CD4-positive, alpha-beta T cell treated with Interleukin-15 for 1 hour (primary cell): ENCODE measurements around the gene TPST1.

Source experiments
- DNase-seq: peaks from one replicate; pipeline ENCODE4 v3.0.0-alpha.2; 2020

The TPST1 gene

DNA sequence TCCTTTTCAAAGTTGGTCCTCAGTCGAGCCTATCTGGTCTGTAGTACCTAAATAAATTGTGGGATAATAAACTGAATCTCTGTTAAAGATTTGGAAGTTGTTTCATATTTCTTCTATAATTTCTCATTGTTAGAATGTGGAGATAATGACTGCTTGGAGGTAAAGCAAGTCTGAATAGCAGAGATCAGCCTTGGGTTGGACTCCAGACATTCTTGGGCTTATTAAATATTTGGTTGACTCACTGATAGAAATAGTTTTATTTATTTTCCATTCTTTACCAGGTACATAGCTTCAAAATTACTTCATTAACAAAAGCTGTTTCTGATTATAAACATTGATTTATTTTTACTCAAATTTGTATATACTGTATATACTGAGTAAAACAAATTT lies 34.3 kb downstream of the TPST1 start:
- no peak for DNase-seq

DNA sequence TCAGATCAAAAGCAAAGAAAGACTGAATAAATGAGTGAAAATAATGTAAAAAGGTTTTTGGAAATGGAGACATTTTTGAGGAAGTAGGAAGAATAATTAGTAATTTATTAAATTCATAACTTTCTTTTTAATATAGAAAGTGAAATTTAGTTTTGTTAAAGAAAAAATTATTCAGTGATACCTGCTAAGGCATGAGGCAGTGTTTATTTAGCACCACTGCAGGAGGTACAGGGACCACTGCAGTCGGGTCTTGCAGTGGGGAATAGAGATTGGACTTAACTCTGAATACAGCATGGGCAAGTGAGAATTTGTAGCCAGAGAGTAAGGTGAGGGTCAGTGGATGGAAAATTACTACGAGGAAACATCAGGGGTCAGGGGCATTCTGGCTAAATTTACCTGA lies 39.9 kb downstream of the TPST1 start:
- DNase-seq = no peak

DNA sequence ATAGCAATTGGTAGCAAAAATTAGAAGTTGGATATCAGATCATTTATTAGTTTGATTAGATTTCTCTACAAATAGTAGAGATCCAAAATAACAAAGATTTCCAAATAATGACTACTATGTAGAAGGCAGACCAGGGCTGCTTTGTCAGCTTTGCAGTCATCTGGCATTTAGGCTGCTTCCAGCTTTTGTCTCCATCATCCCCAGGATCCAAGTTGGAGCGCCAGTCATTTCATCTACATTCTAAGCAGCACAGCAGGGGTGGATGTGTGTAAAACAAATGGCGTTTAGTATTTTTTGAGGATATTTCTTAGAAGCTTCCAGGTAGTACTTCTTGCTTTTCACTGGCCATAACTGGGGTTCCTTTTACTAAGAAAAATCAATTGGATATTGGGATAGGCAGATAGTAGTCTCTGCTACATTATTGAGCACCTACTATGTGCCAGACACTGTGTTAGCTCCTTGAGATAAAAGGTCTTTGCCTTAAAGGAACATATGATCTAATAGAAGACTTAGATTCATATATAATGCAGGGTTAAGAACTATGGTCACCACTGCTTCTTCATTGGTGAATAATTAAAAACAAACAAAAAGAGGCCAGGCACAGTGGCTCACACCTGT lies 41.5 kb downstream of the TPST1 start:
- DNase-seq = no peak

DNA sequence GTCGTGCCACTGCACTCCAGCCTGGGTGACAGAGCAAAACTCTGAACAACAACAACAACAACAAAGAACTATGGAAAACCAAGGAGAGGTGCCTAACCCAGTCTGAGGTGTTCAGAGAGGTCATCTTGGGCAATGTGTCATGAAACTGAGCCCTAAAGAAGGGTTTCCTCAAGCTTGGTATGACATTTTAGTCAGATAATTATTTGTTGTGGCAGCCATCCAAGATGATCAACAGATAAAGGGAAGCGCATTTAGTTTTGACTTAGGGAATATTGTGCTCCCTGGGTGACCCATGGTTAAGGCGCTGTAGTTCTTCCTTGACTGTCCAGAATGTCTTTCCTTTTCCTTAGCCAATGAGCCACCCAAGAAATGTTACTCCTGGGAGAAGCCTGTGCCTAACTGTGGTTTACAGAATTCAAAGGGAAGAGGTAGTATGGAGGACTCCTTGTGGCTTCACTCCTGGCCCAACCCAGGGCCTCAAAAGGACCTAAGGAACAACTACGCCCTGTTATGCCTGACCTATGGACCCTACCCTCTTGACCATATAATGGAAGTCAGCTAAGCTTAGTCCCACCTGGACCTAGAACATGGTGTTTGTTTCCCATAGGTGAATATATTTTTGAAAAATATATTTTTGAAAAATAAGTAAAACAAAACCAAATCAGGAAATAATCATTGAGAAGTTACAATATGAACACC lies 42.4 kb downstream of the TPST1 start:
- no peak for DNase-seq

DNA sequence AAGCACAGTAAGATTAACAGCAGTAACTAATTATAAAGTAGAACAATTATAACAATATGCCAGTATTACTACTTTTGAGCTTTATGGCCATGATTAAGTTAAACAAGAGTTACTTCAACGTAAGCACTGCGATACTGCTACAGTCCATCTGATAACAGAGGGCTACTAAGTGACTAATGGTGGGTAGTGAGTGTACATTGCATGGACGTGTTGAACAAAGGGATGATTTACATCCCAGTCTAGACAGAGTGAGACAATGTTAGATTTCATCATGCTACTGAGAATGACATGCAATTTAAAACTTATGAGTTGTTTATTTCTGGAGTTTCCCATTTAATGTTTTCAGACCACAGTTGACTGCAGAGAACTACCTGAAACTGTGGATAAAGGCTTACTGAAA lies 45.6 kb downstream of the TPST1 start:
- DNase-seq = no peak

DNA sequence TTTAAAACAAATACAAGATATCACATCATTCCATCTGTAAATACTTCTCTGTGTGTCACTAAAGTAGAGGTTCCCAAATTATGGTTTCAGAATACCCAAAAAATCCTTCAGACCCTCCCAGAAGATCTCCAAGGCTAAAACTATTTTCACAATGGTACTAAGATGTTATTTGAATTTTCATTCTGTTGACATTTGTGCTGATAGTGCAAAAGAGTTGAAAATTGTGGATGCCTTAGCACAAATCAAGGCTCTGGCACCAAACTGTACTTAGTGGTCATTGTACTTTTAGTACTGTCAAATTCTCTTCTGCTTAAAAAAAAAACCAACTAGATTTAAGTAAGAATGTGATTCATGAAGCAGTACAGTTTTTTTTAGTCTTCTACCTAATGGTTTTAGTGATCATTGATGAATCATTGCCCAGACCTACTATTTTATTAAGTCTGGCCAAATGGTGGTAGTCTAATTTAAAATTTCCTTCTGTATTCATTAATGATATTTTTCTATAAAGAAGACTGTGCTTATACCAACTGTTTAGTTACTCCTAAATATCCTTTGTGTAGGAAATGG lies 50.5 kb downstream of the TPST1 start:
- DNase-seq = no peak

DNA sequence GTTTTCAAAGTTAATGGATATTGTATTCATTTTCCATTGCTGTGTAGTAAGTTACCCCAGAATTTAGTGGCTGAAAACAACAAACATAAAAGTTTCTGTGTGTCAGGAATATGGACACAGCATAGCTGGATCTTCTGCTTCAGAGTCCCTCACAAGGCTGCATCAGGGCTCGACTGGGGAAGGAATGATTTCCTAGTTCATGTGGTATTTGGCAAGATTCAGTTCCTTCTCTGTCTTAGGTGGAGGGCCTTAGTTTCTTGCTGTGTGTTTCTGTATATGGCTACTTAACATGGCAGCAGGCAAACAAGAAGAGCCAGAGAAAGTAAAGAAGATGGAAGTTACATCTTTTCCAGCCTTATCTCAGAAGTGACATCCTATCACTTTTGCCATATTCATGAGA lies 51.1 kb downstream of the TPST1 start:
- DNase-seq = no peak

DNA sequence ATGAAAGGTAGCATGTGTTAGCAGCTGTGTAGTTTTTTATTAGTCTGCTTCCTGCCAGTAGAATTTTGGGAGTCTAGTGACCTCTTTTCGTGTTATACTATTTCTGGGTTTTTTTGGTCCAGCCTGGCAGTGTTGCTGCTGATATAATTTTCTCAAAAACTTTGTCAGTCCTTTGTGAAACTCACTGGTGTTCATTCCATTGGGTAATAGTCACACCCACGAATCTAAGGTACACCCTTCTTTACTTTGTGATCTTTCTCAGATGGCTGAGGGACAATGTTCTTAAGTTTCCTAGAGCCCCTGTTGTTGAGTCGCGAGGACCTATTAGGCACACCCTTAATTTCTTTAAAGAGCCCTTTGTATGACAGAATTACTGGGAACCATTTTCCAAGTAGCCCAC lies 52.3 kb downstream of the TPST1 start:
- DNase-seq = no peak

DNA sequence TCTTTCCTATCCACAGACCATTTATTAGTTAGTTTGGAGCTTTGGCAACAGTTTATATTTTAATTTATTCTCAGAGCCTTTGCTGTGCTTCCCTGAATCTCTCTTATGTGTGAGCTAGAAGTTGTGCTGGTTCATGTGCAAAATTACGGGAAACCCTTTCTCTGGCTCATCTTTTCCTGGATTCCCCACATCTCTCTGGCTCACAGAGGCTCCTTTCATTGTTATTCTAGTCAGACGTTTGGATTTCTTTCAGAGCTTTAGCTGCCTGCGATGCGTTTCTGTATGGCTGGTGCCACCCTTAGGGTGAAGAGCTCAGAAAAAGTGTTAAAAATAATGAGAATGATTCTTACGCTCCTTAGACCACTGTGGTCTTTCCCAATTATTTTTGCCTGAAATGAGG lies 53.3 kb downstream of the TPST1 start:
- no peak for DNase-seq

DNA sequence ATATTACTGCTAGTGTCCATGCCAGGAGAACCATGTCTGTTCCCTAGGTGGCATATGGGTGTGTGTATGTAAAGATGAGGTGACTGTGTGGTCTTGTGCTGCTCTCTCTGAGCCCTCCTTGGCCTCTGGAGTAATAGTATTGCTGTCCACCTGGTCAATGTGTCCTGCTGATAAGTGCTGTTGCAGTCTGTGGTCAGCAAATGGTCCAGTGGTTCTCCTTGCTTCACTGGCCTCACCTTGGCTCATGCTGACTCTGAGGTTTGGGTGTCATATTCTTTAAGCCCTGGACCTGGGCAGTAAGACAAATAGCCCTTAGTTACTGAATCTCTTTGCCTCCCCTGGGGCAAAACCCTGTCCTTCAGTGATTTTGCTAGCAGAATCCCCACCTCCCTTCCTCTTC lies 56.8 kb downstream of the TPST1 start:
- no peak for DNase-seq

DNA sequence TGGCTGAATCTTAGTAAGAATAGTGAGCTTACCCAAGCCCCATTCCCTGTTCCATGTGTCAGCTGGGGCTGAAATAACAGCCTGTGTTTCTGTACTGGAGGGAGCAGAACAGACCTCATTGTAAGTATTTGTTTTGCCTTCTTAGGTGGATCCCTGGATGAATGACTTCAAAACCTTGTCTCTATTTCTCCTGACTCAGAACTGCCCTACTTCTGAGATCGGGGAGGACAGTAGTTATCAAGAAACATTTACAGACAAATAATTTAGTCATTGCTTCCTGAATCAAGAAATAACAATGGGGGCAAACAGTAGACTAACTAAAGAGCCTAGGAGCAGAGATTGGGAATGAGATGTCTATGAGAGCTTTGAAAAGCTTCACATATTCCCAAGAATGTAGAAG lies 58.8 kb downstream of the TPST1 start:
- DNase-seq = no peak

DNA sequence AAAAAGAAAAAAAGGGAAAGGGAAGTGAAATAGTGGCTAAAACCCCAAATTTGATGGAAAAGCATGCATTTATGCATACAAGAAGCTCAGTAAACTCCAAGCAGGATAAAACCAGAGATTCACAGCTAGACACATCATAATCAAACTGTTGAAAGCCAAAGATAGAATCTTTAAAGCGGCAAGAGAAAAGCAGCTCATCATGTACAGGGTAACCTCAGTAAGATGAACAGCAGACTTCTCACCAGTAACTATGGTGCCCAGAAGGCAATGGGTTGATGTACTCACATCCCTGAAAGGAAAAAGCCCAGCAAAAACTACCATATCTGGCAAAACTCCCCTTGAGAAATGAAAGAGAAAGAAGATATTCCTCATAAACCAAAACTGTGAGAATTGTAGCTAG lies 60.4 kb downstream of the TPST1 start:
- DNase-seq = no peak

DNA sequence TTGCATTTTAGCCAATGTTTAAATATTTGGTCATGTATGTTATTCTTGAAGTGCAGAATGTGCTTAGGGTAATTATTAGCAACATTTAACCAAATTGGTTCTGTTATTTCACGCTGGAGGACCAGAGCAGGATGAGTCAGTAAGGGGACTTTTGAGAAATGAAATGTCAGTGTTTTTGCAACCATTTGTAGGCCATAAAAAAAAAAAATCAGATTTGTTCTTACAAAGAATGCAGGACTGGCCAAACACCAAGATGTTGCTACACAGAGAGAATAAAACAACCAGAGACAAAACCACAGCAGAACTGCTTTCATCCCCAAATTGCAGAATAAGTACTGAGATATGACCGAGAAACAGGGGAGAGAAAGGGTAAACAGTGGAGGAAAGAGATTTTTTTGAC lies 62.1 kb downstream of the TPST1 start:
- DNase-seq = no peak

DNA sequence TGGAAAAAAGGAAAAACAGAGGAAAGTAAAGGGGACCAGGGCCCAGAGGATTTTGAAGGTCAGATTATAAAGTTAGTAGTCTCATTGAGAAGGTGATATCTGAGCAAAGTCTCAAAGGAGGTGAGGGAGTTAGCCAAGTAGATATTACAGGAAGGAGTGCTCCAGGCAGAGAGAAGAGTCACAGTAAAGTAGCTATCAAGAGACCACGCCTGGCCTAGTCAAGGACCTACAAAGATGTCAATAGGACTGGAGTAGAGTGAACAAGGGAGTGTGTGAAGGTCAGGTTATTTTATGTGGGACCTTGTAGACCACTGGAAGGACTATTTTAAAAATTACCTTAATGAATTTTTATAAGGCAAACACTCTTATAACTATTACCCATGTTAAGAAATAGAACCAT lies 64.8 kb downstream of the TPST1 start:
- DNase-seq = no peak

DNA sequence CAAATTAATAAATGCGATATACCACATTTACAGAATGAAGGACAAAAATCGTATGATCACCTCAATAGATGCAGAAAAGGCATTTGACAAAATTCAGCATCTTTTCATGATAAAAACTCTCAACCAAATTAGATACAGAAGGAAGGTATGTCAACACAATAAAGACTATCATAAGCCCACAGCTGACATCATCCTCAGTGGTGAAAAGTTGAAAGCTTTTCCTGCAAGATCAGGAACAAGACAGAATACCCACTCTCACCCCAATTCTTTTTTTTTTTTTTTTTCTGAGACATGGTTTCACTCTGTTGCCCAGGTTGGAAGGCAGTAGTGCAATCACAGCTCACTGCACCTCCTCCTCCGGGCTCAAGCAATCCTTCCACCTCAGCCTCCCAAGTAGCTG lies 67.2 kb downstream of the TPST1 start:
- no peak for DNase-seq

DNA sequence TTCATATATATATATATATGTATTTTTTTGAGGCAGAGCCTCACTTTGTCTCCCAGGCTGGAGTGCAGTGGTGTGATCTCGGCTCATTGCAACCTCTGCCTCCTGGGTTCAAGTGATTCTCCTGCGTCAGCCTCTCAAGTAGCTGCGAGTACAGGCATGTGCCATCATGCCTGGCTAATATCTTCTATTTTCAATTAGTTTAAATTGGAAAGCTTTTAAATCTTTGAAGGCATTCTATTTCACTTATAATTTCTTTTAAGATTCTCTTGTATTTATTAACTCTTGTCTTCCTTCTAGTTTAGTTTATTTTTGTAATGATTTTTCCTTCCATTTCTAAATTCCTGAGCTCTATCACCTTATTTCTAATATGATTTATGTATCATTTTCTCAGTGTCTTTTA lies 71.2 kb downstream of the TPST1 start:
- no peak for DNase-seq

DNA sequence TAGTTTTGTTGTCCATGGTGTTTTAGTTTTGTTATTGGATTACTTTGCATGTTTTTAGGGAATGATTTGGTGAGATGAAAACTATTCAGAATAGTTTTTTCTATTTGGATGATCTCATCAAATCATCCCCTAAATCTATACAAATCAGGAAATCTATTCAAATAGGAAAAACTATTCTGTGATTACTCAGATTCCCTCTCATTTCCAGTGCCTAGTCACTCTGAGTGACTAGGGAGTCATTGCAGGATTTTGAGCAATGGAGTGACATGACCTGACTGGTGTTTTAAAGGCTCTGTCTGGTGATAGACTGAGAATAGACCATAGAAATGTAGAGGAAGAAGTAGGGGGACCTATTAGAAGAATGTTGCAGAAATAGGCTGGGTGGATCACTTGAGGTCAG lies 72.4 kb downstream of the TPST1 start:
- no peak for DNase-seq

DNA sequence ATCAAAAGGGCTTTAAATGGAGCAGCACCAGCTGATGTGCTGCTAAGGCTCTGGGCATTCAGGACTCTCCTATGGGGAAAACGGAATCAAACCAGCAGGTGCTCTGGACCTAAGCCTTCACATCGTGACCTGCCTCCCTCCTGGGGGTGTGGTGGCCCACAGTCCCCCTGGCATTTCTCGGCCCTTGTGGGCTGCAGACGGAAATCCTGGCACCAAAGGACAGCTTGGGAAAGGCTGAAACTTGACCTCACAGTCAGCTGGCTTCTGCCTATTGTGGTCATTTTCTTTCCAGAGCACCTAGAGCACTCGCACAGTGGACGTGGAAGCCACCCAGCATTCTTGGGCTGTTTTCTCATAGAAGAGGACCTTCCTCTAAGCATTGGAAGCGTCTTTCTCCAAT lies 74.8 kb downstream of the TPST1 start:
- DNase-seq = no peak

DNA sequence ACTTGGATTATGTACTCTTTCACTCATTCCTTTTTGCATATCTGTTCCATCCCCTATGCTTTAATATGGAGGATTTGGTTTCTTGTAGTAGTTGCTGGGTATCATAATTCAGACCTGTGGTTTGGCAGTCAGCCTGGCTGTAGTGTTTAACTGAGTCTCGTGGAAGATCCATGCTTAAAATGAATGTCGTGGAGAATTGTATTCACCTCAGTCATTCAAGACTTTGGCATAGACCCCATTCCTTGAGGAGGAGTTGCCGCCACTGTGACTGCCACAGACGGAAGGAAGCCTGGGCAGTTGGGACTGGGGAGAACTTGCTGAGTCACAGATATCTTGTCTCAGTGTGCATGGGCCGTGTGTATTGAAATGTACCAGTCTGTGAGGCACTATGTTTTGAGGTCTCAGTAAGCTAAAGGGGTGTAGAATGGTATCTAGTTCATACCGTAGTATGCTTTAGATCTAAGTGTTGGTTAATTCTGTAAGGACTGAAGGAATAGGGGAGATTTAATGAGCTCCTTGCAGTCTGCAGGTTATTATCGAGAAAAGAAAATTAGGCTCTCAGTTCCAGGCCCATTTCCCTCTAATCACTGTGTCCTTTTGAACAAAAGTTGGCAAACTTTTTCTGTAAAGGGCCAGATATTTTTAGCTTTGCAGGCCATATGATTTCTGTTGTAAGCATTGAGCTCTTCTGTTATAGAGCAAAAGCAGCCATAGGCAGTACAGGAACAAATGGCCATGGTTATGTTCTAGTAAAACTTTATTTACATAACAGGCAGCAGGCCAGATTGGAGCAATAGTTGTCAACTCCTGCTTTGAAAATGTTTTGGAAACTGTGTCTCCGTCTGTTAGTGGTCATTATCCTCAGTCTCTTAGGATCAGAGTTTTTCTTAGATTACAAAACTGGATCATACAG lies 76.8 kb downstream of the TPST1 start:
- DNase-seq = no peak

DNA sequence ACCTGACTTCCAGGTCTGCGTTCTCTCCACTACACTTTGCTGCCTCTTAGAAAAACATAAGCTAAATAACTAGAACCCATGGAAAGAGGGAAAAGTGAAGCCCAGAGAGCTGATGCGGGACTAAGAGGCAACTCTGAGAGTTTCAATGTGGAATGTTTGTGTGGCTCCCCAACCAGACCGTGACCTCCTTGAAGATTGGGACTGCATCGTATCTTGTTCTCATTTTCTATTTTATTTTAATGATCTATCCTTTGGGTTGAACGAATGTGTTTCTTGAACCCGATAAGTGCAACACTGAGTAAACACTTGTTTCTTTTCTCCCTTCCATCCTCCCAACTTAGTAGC lies 77.4 kb downstream of the TPST1 start:
- DNase-seq = no peak

DNA sequence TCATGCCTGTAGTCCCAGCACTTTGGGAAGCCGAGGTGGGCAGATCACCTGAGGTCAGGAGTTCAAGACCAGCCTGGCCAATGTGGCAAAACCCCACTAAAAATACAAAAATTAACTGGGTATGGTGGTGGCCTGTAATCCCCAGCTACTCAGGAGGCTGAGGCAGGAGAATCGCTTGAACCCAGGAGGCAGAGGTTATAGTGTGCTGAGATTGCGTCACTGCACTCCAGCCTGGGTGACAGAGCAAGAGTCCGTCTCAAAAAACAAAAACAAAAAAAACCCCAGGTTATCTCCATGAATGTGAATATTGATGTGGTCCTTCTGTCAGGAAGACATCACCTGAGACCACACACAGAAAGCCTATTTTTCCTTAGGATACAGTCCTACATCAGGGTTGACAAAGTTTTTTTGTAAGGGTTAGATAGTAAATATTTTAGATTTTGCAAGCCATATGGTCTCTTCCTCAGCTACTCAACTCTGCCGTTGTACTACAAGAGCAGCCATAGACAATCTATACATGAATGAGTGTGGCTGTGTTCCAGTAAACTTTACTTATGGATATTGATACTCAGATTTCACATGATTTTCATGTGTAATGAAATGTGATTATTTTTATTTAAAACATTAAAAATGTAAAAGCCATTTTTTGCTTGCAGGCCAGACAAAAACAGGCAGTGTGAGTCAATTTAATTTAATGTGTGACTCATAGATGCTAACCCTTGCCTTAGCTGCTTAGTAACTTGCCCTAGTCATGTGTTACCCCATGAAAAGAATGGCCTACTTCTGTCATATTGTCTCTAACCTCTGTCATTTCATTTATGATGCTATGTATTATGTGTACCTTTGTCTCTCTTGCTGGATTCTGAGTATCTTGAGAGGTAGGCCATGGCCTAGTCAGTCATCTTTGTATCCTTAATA lies 78.1 kb downstream of the TPST1 start:
- no peak for DNase-seq

DNA sequence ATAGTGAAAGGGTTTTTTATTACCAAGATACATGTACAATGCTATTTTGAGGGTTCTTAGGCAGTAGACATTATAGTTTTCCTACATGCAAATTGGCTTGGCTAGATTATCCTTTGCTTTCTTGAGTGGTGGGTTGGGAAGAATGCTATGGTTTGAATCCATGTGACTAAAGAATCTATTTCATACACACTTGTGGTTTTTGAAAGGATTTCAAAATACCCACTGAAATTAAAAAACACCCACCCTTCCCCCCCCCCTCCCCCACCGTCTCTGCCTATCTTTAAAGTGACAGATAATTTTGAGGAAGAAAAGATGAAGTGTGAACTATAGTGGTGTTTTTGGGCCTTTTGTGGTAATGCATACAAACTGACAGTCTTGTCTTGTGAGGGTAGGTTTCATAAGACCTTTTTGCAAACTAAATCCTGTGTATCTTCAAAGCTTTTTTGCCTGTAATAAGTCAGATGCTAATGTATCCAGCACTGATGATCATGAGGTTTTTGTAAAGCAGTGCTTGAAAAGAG lies 90.9 kb downstream of the TPST1 start:
- no peak for DNase-seq

DNA sequence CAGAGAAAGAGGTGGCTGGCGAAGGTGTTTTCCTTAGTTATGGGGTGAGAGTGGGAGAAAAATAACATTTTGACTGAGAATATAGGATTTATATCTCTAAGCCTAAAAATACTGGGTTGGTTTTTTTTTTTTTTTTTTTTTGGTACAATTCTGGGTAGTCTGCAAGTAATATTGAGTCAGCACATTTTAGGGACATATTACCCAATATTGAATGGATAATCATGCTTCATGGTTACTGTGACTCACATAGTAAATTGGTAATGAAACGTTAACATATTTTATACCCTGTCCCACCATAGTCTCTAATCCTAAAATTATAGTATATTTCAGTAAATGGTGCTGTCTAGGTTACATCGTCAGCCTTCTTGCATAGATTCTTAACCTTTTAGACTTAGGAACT lies 91.4 kb downstream of the TPST1 start:
- no peak for DNase-seq
